GM23338 (cell line): Measurements from ENCODE around the gene UNC5C. TPM values are rescaled to one million over a fixed set of nuclear protein-coding genes. Genes with fewer than 3 reads are reported as not detected.

Experiments
- ATAC-seq: fragments of 200-7000 bp; cut with Tn5 transposase; 3 replicates; pipeline ENCODE4 v1.9.1; 2020
- DNase-seq: peaks from one replicate; pipeline ENCODE4 v3.0.0-alpha.2; 2015; ENCODE audit warnings: low spot score
- H2AFZ ChIP-seq: fragments of 200-600 bp; sonication (generic); 2 replicates; pipeline ENCODE4 v1.8.0; 2016; ENCODE audit warnings: antibody characterized with exemption, mild to moderate bottlenecking, moderate library complexity
- H3F3A ChIP-seq: fragments of 200-600 bp; sonication (generic); replicated peaks from 2 replicates; pipeline ENCODE4 v1.8.0; 2017; ENCODE audit warnings: antibody characterized with exemption, mixed run types, low read depth
- H3K27ac ChIP-seq: fragments of 200-600 bp; sonication (generic); 2 replicates; pipeline ENCODE4 v1.6.1; 2016; ENCODE audit warnings: low read depth
- H3K27me3 ChIP-seq: fragments of 200-600 bp; sonication (generic); 2 replicates; pipeline ENCODE4 v1.8.0; 2016; ENCODE audit warnings: mild to moderate bottlenecking, mixed run types, moderate library complexity; ENCODE audit not compliant: insufficient read depth
- H3K36me3 ChIP-seq: fragments of 200-600 bp; sonication (generic); 2 replicates; pipeline ENCODE4 v1.8.0; 2016; ENCODE audit warnings: mild to moderate bottlenecking; ENCODE audit not compliant: insufficient read depth
- H3K4me1 ChIP-seq: fragments of 200-600 bp; sonication (generic); 2 replicates; pipeline ENCODE4 v1.8.0; 2016; ENCODE audit warnings: mild to moderate bottlenecking, moderate library complexity; ENCODE audit not compliant: insufficient read depth
- H3K4me2 ChIP-seq: fragments of 200-600 bp; sonication (generic); 2 replicates; pipeline ENCODE4 v1.7.1; 2017; ENCODE audit warnings: mixed run types
- H3K4me3 ChIP-seq: fragments of 200-600 bp; sonication (generic); 2 replicates; pipeline ENCODE4 v1.6.1; 2016; ENCODE audit warnings: mixed run types
- H3K79me2 ChIP-seq: fragments of 200-600 bp; sonication (generic); replicated peaks from 2 replicates; pipeline ENCODE4 v1.8.0; 2017; ENCODE audit warnings: mild to moderate bottlenecking; ENCODE audit not compliant: insufficient read depth
- H3K9me2 ChIP-seq: fragments of 200-600 bp; sonication (generic); 2 replicates; pipeline ENCODE4 v1.8.0; 2017; ENCODE audit not compliant: insufficient read depth
- H4K20me1 ChIP-seq: fragments of 200-600 bp; sonication (generic); replicated peaks from 2 replicates; pipeline ENCODE4 v1.8.0; 2017; ENCODE audit warnings: mild to moderate bottlenecking; ENCODE audit not compliant: insufficient read depth
- H3K27ac Mint-ChIP-seq: 2 replicates; pipeline ENCODE4 v1.8.0; 2020; ENCODE audit warnings: inconsistent platforms, mild to moderate bottlenecking, moderate library complexity, mixed read lengths
- H3K27me3 Mint-ChIP-seq: 3 replicates; pipeline ENCODE4 v1.8.0; 2022; ENCODE audit warnings: low read depth, mild to moderate bottlenecking, moderate library complexity, mixed read lengths, inconsistent platforms; ENCODE audit not compliant: insufficient read depth, poor library complexity
- H3K36me3 Mint-ChIP-seq: 3 replicates; pipeline ENCODE4 v1.8.0; 2021; ENCODE audit warnings: low read depth, mild to moderate bottlenecking, inconsistent platforms, moderate library complexity, mixed read lengths
- H3K4me1 Mint-ChIP-seq: 3 replicates; pipeline ENCODE4 v1.8.0; 2020; ENCODE audit warnings: mild to moderate bottlenecking, inconsistent platforms, mixed read lengths
- H3K4me3 Mint-ChIP-seq: 3 replicates; pipeline ENCODE4 v1.8.0; 2021; ENCODE audit warnings: moderate library complexity, mild to moderate bottlenecking, inconsistent platforms, mixed read lengths
- H3K9me3 Mint-ChIP-seq: 3 replicates; pipeline ENCODE4 v1.8.0; 2020; ENCODE audit warnings: moderate library complexity, mild to moderate bottlenecking, inconsistent platforms, mixed read lengths
- CREB1 ChIP-seq: fragments of 250-450 bp; sonication (Bioruptor Pico); IDR thresholded peaks from 2 replicates; pipeline ENCODE4 v1.5.0; 2020; ENCODE audit warnings: low read depth, mild to moderate bottlenecking, moderate library complexity
- EZH2 ChIP-seq: fragments of 200-600 bp; sonication (generic); IDR thresholded peaks from one replicate; pipeline ENCODE4 v1.8.0; 2017; ENCODE audit warnings: antibody characterized with exemption, mild to moderate bottlenecking, low read depth; ENCODE audit not compliant: unreplicated experiment
- EZH2phosphoT487 ChIP-seq: fragments of 200-600 bp; sonication (generic); IDR thresholded peaks from one replicate; pipeline ENCODE4 v1.8.1; 2018; ENCODE audit warnings: antibody characterized with exemption; ENCODE audit not compliant: unreplicated experiment
- JUNB ChIP-seq: IDR thresholded peaks from one replicate; pipeline ENCODE4 v1.6.1; 2016; ENCODE audit warnings: antibody characterized with exemption; ENCODE audit not compliant: unreplicated experiment
- NANOG ChIP-seq: IDR thresholded peaks from 2 replicates; pipeline ENCODE4 v1.6.1; 2016; ENCODE audit warnings: antibody characterized with exemption, borderline replicate concordance
- POLR2AphosphoS5 ChIP-seq: IDR thresholded peaks from 2 replicates; pipeline ENCODE4 v1.6.1; 2016; ENCODE audit warnings: antibody characterized with exemption, low read depth
- STAT1 ChIP-seq: IDR thresholded peaks from one replicate; pipeline ENCODE4 v1.6.1; 2016; ENCODE audit warnings: antibody characterized with exemption; ENCODE audit not compliant: unreplicated experiment
- ZNF331 ChIP-seq: fragments of 250-450 bp; sonication (Bioruptor Pico); IDR thresholded peaks from 2 replicates; pipeline ENCODE4 v1.5.0; 2020; ENCODE audit warnings: low read depth, mild to moderate bottlenecking, moderate library complexity
- ZNF462 ChIP-seq: fragments of 250-450 bp; sonication (Bioruptor Pico); IDR thresholded peaks from 2 replicates; pipeline ENCODE4 v1.5.0; 2020; ENCODE audit warnings: mild to moderate bottlenecking, moderate library complexity
- polyA plus RNA-seq: library from polyadenylated mRNA; unstranded; fragments of >200 nt; fragmentation: Nextera tagmentation; extraction: Ambion mirVana; gene quantifications from 2 replicates; pipeline ENCODE4 v1.2.1, GENCODE V29; 2016
- total RNA-seq: library from RNA; depleted of rRNA; stranded (reverse); fragments of >200 nt; shearing (Covaris generic); gene quantifications from 2 replicates; pipeline ENCODE4 v1.2.3, GENCODE V29; 2014
- TF ChIP-seq, protein P1 (sequence below): IDR thresholded peaks from 2 replicates; pipeline ENCODE4 v1.6.1; 2016; ENCODE audit warnings: antibody characterized with exemption
- TF ChIP-seq, protein P2 (sequence below): IDR thresholded peaks from one replicate; pipeline ENCODE4 v1.6.1; 2018; ENCODE audit warnings: antibody characterized with exemption; ENCODE audit not compliant: unreplicated experiment

Gene UNC5C
- total and polyA plus RNA-seq, 2 experiments from 2014 or later: 0.08 to 0.21 TPM

DNA sequence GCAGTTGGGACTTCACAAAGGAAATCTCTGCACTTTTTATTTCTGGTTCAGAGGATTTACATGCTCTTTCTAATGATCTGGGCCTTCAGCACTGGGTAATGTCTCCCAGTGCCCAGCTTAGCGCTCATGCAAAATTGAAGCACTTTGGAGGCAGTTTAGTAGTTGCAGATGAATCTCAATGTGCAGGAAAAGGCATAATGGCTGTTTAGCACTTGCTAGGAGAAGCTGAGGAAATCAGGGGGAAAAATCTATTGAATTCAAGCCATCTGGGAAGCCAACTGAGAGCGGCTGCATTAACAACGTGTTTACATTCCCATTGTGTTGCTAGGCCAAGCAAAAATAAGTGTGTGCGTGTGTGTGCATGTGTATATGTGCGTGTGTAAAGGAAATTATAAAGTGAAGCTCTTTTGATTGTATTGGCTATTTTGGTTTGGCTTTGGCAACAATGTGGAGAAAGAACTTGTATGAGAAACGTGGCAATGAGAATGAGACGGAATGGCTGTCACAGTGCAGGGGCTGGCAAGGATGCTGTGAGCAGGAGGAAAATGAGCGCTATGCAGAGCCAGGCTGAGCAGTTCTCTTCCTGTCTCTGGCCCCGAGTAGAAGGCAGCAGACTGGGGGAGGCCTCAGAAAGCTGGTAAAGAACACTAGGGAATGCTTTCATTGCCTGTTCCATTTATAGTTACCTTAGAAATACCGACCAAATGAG is 231.5 kb downstream of the UNC5C start (continued):
- no peak for TF ChIP-seq JUNB
- TF ChIP-seq, protein P1, sequence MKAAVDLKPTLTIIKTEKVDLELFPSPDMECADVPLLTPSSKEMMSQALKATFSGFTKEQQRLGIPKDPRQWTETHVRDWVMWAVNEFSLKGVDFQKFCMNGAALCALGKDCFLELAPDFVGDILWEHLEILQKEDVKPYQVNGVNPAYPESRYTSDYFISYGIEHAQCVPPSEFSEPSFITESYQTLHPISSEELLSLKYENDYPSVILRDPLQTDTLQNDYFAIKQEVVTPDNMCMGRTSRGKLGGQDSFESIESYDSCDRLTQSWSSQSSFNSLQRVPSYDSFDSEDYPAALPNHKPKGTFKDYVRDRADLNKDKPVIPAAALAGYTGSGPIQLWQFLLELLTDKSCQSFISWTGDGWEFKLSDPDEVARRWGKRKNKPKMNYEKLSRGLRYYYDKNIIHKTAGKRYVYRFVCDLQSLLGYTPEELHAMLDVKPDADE: no peak
- TF ChIP-seq POLR2AphosphoS5: no peak
- TF ChIP-seq STAT1: no peak
- no peak for TF ChIP-seq CREB1 (CRISPR knock-in tag)
- TF ChIP-seq EZH2phosphoT487: no peak

DNA sequence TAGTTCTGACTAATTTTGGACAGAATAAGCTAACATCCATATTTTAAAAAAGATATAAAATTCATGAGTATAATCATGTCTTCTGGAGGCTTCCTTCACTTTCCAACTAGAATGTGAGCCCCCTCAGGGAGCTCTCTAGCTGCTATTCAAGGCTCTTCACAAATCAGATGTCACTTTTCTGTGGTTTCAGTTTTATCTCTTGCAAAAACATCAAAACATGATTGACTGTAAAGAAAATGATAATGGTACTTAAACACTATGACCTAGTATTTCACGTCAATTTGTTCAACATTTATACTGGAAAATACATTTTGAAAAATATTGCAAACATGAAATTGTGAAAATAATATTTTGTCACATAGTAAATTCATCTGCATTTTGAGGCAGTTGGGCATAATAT is 234.2 kb downstream of the UNC5C start:
- H3K9me2 ChIP-seq: no peaks in the 10 kb centered on the region
- no peak overlapping the region for H2AFZ ChIP-seq
- no peaks in the 10 kb centered on the region for H3K4me1 ChIP-seq
- no peaks in the 10 kb centered on the region for H3K27me3 ChIP-seq
- no peaks in the 10 kb centered on the region for H3K79me2 ChIP-seq
- Mint-ChIP-seq H3K4me3 (no peak overlapping the region), H3K27me3 (no peaks in the 10 kb centered on the region), H3K36me3 (no peaks in the 10 kb centered on the region), H3K4me1 (peaks cover 9% of the 10 kb centered on the region), H3K9me3 (no peaks in the 10 kb centered on the region), H3K27ac (no peak overlapping the region)
- no peak overlapping the region for H3K27ac ChIP-seq
- H3F3A ChIP-seq: no peaks in the 10 kb centered on the region
- DNase-seq (no peak), ATAC-seq (no peak)
- no peak overlapping the region for H3K4me2 ChIP-seq
- H3K4me3 ChIP-seq: no peak overlapping the region
- H3K36me3 ChIP-seq: no peaks in the 10 kb centered on the region
- H4K20me1 ChIP-seq: no peaks in the 10 kb centered on the region
- TF ChIP-seq EZH2phosphoT487 (no peak), CREB1 (CRISPR knock-in tag) (no peak), ZNF331 (no peak), STAT1 (no peak), EZH2 (no peak), NANOG (no peak), JUNB (no peak), ZNF462 (CRISPR knock-in tag) (no peak), POLR2AphosphoS5 (no peak)
- TF ChIP-seq, protein P2, sequence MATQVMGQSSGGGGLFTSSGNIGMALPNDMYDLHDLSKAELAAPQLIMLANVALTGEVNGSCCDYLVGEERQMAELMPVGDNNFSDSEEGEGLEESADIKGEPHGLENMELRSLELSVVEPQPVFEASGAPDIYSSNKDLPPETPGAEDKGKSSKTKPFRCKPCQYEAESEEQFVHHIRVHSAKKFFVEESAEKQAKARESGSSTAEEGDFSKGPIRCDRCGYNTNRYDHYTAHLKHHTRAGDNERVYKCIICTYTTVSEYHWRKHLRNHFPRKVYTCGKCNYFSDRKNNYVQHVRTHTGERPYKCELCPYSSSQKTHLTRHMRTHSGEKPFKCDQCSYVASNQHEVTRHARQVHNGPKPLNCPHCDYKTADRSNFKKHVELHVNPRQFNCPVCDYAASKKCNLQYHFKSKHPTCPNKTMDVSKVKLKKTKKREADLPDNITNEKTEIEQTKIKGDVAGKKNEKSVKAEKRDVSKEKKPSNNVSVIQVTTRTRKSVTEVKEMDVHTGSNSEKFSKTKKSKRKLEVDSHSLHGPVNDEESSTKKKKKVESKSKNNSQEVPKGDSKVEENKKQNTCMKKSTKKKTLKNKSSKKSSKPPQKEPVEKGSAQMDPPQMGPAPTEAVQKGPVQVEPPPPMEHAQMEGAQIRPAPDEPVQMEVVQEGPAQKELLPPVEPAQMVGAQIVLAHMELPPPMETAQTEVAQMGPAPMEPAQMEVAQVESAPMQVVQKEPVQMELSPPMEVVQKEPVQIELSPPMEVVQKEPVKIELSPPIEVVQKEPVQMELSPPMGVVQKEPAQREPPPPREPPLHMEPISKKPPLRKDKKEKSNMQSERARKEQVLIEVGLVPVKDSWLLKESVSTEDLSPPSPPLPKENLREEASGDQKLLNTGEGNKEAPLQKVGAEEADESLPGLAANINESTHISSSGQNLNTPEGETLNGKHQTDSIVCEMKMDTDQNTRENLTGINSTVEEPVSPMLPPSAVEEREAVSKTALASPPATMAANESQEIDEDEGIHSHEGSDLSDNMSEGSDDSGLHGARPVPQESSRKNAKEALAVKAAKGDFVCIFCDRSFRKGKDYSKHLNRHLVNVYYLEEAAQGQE: no peak
- TF ChIP-seq, protein P1: no peak
